H7 (cell line): Measurements from ENCODE around the gene JAG1. TPM values are rescaled to one million over a fixed set of nuclear protein-coding genes. Genes with fewer than 3 reads are reported as not detected.
A peak's percentile ranks its signal among the peaks of the same experiment; 100 is the strongest.

Experiments
- DNase-seq: peaks from one replicate; pipeline ENCODE4 v3.0.0; 2012
- H3K27me3 ChIP-seq: 2 replicates; pipeline ENCODE4 v1.6.0; 2011; ENCODE audit warnings: mild to moderate bottlenecking, low read length; ENCODE audit not compliant: control insufficient read depth, insufficient read depth
- H3K36me3 ChIP-seq: replicated peaks from 2 replicates; pipeline ENCODE4 v1.5.1; 2011; ENCODE audit warnings: low read length; ENCODE audit not compliant: control insufficient read depth, insufficient read depth
- H3K4me3 ChIP-seq: 2 replicates; pipeline ENCODE4 v1.5.1; 2011; ENCODE audit warnings: low read depth, mild to moderate bottlenecking, control low read depth, low read length, moderate library complexity; ENCODE audit not compliant: insufficient read depth
- total RNA-seq: library from RNA; depleted of rRNA; stranded (reverse); fragments of >200 nt; shearing (Covaris generic); gene quantifications from 2 replicates; pipeline ENCODE4 v1.2.3, GENCODE V29; 2014; rRNA removed

JAG1 gene
- total RNA-seq = 21.9 and 30.0 TPM in 2 replicates

GRCh38 chr20:10673842-10674683, at the start of gene JAG1:
Gene JAG1, minus strand, starts transcription at chr20:10673999. Its CDS starts 469 bp downstream, at chr20:10673530.
- Histone ChIP-seq H3K4me3 (peak within 1 kb of the TSS; percentile 84), H3K27me3 (peaks cover 9% of the 10 kb centered on the region), H3K36me3 (peaks cover under 1% of the 10 kb centered on the region; the same call in 1 of the 2 replicates)
- peak; percentile 98 for DNase-seq

- H3K36me3 ChIP-seq = no peaks in the 10 kb centered on the region
- H3K27me3 ChIP-seq = no peaks in the 10 kb centered on the region
- no peak for DNase-seq
- no peak overlapping the region for H3K4me3 ChIP-seq
Measured at GRCh38 chr20:10721976-10722375, 48.2 kb upstream of the JAG1 start.

- no peak for DNase-seq
- H3K4me3 ChIP-seq = no peak overlapping the region
- no peaks in the 10 kb centered on the region for H3K27me3 ChIP-seq
- H3K36me3 ChIP-seq = no peaks in the 10 kb centered on the region
Measured at GRCh38 chr20:10721137-10721896, 47.5 kb upstream of the JAG1 start.

GRCh38 chr20:10720565-10720964, 46.8 kb upstream of the JAG1 start:
- no peak overlapping the region for H3K4me3 ChIP-seq
- H3K36me3 ChIP-seq = no peaks in the 10 kb centered on the region
- DNase-seq = no peak
- no peaks in the 10 kb centered on the region for H3K27me3 ChIP-seq

- H3K27me3 ChIP-seq = no peaks in the 10 kb centered on the region
- no peak for DNase-seq
- H3K36me3 ChIP-seq = no peaks in the 10 kb centered on the region
- no peak overlapping the region for H3K4me3 ChIP-seq
Measured at GRCh38 chr20:10719740-10720385, 46.1 kb upstream of the JAG1 start.

- no peak overlapping the region for H3K4me3 ChIP-seq
- H3K27me3 ChIP-seq = no peaks in the 10 kb centered on the region
- no peaks in the 10 kb centered on the region for H3K36me3 ChIP-seq
- DNase-seq = no peak
Measured at GRCh38 chr20:10718661-10719060, 44.9 kb upstream of the JAG1 start.

GRCh38 chr20:10716855-10717254, 43.1 kb upstream of the JAG1 start:
- H3K27me3 ChIP-seq = no peaks in the 10 kb centered on the region

GRCh38 chr20:10715035-10715434, 41.2 kb upstream of the JAG1 start:
- Histone ChIP-seq H3K36me3 (no peaks in the 10 kb centered on the region), H3K27me3 (no peaks in the 10 kb centered on the region), H3K4me3 (no peak overlapping the region)
- DNase-seq = no peak

More at GRCh38 chr20:10716855-10717254, 43.1 kb upstream of the JAG1 start:
- no peaks in the 10 kb centered on the region for H3K36me3 ChIP-seq
- no peak for DNase-seq
- H3K4me3 ChIP-seq = no peak overlapping the region

GRCh38 chr20:10714236-10714975, 40.6 kb upstream of the JAG1 start:
- H3K4me3 ChIP-seq = no peak overlapping the region
- no peaks in the 10 kb centered on the region for H3K36me3 ChIP-seq
- DNase-seq = no peak
- H3K27me3 ChIP-seq = no peaks in the 10 kb centered on the region

GRCh38 chr20:10713161-10713560, 39.4 kb upstream of the JAG1 start:
- Histone ChIP-seq H3K36me3 (no peaks in the 10 kb centered on the region), H3K27me3 (no peaks in the 10 kb centered on the region), H3K4me3 (no peak overlapping the region)
- DNase-seq = no peak

- Histone ChIP-seq H3K36me3 (no peaks in the 10 kb centered on the region), H3K4me3 (no peak overlapping the region), H3K27me3 (no peaks in the 10 kb centered on the region)
- no peak for DNase-seq
Measured at GRCh38 chr20:10711903-10712451, 38.2 kb upstream of the JAG1 start.

- Histone ChIP-seq H3K36me3 (no peaks in the 10 kb centered on the region), H3K4me3 (no peak overlapping the region), H3K27me3 (no peaks in the 10 kb centered on the region)
- no peak for DNase-seq
Measured at GRCh38 chr20:10710991-10711775, 37.4 kb upstream of the JAG1 start.

GRCh38 chr20:10709916-10710315, 36.1 kb upstream of the JAG1 start:
- Histone ChIP-seq H3K36me3 (no peaks in the 10 kb centered on the region), H3K27me3 (no peaks in the 10 kb centered on the region), H3K4me3 (no peak overlapping the region)
- no peak for DNase-seq
